Breast epithelium (tissue), 4 donors: Measurements from ENCODE around the gene USHBP1. TPM values are rescaled to one million over a fixed set of nuclear protein-coding genes. Genes with fewer than 3 reads are reported as not detected.

Source experiments
- DNase-seq, 2 donors: peaks; one replicate each; pipeline ENCODE4 v3.0.0-alpha.2; 2019; ENCODE audit warnings: low spot score in 2 of 2
- H3K27ac ChIP-seq, 2 donors: fragments of 200-600 bp; sonication (generic) in 1 of 2; one replicate each; pipeline ENCODE4 v1.5.1; 2016 to 2019; ENCODE audit warnings: mild to moderate bottlenecking in 1 of 2
- H3K27me3 ChIP-seq, 2 donors: fragments of 200-600 bp; sonication (generic) in 1 of 2; one replicate each; pipeline versions ENCODE4 v1.5.1 to v1.6.0; 2017 to 2019; ENCODE audit warnings: control low read depth in 1 of 2, mild to moderate bottlenecking in 1 of 2
- H3K36me3 ChIP-seq: fragments of 200-600 bp; one replicate; pipeline ENCODE4 v1.5.1; 2019
- H3K4me1 ChIP-seq, 2 donors: fragments of 200-600 bp; sonication (generic); one replicate each; pipeline ENCODE4 v1.5.1; 2016 to 2019; ENCODE audit warnings: control low read depth in 1 of 2
- H3K4me3 ChIP-seq, 3 donors: fragments of 200-600 bp; sonication (generic); 1 replicate in 2 of 3; 2 replicates in 1 of 3; pipeline ENCODE4 v1.5.1; 2016 to 2019; ENCODE audit warnings: mild to moderate bottlenecking in 3 of 3, moderate library complexity in 2 of 3
- H3K9me3 ChIP-seq, 2 donors: fragments of 200-600 bp; sonication (generic) in 1 of 2; one replicate each; pipeline ENCODE4 v1.5.1; 2016 to 2019; ENCODE audit warnings: control low read depth in 1 of 2
- CTCF ChIP-seq, 3 donors: fragments of 450-650 bp; IDR thresholded peaks; one replicate each; pipeline ENCODE4 v1.5.1; 2016 to 2017; ENCODE audit warnings: antibody characterized with exemption in 3 of 3, mild to moderate bottlenecking in 3 of 3, moderate library complexity in 3 of 3
- POLR2A ChIP-seq: fragments of 450-650 bp; IDR thresholded peaks from one replicate; pipeline ENCODE4 v1.6.1; 2016; ENCODE audit warnings: antibody characterized with exemption, mild to moderate bottlenecking, moderate library complexity
- POLR2AphosphoS5 ChIP-seq, 3 donors: sonication (generic); formaldehyde crosslinking; IDR thresholded peaks; one replicate each; pipeline ENCODE4 v1.6.1; 2017; ENCODE audit warnings: antibody characterized with exemption in 3 of 3
- intact Hi-C: fragments of 100-400 bp; cut with DNase I; formaldehyde crosslinking; loops from one replicate; pipeline ENCODE4 v1.15.1; 2023; ENCODE audit warnings: low total_unique reads
- total RNA-seq, 3 donors: library from RNA; depleted of rRNA; stranded (reverse); fragments of >200 nt; gene quantifications; one replicate each; pipeline ENCODE4 v1.1.0, GENCODE V29; 2016

The USHBP1 gene
- total RNA-seq, 3 donors from 2014 or later = 5.8 to 8.8 (median 7.0) TPM

- intact Hi-C loops = no loop called here
- no peak overlapping the region for H3K4me3 ChIP-seq
- H3K4me1 ChIP-seq = peaks cover 0 to 7% of the 10 kb centered on the region in 2 donors
- no peaks in the 10 kb centered on the region for H3K27me3 ChIP-seq
- peak overlapping the region; percentile 50 to 83 for H3K27ac ChIP-seq
- TF ChIP-seq POLR2AphosphoS5 (IDR thresholded peaks at IDR 0.05) (no peak), CTCF (IDR thresholded peaks at IDR 0.05) (no peak), POLR2A (no peak)
- H3K36me3 ChIP-seq = no peaks in the 10 kb centered on the region
- H3K9me3 ChIP-seq = no peaks in the 10 kb centered on the region
- DNase-seq = no peak
Observed at GRCh38 chr19:17236811-17237543, 27.6 kb downstream of the USHBP1 start.

GRCh38 chr19:17235971-17236777 lies 28.4 kb downstream of the USHBP1 start:
- peak overlapping the region; percentile 68 to 83 for H3K27ac ChIP-seq
- peaks cover 0 to 7% of the 10 kb centered on the region in 2 donors for H3K4me1 ChIP-seq

GRCh38 chr19:17235300-17235970 lies 29.1 kb downstream of the USHBP1 start:
- TF ChIP-seq POLR2A = no peak
- peak in 1 of 3 donors; percentile 37 for TF ChIP-seq CTCF (IDR thresholded peaks at IDR 0.05)
- TF ChIP-seq POLR2AphosphoS5 (IDR thresholded peaks at IDR 0.05) = no peak
- DNase-seq = peak; percentile 50 to 73
- Histone ChIP-seq H3K27ac (peak overlapping the region; percentile 68 to 83), H3K9me3 (no peaks in the 10 kb centered on the region), H3K4me3 (peak overlapping the region; percentile 47 to 86 (median 56)), H3K36me3 (no peaks in the 10 kb centered on the region), H3K27me3 (no peaks in the 10 kb centered on the region), H3K4me1 (peaks cover 0 to 7% of the 10 kb centered on the region in 2 donors)
- intact Hi-C loops = no loop called here

More at GRCh38 chr19:17235971-17236777, 28.4 kb downstream of the USHBP1 start:
- Histone ChIP-seq H3K27me3 (no peaks in the 10 kb centered on the region), H3K4me3 (peak overlapping the region; percentile 47 to 86 (median 56)), H3K36me3 (no peaks in the 10 kb centered on the region), H3K9me3 (no peaks in the 10 kb centered on the region)
- no peak for DNase-seq
- TF ChIP-seq CTCF (IDR thresholded peaks at IDR 0.05) = no peak
- TF ChIP-seq POLR2A = no peak
- no peak for TF ChIP-seq POLR2AphosphoS5 (IDR thresholded peaks at IDR 0.05)
- intact Hi-C loops = no loop called here

- DNase-seq = peak in 1 of 2 donors; percentile 45
- Histone ChIP-seq H3K27me3 (no peaks in the 10 kb centered on the region), H3K9me3 (no peaks in the 10 kb centered on the region), H3K36me3 (no peaks in the 10 kb centered on the region), H3K27ac (peak overlapping the region; percentile 68 to 83), H3K4me1 (peaks cover 0 to 7% of the 10 kb centered on the region in 2 donors), H3K4me3 (peak overlapping the region; percentile 47 to 86 (median 56))
- no peak for TF ChIP-seq CTCF (IDR thresholded peaks at IDR 0.05)
- TF ChIP-seq POLR2AphosphoS5 (IDR thresholded peaks at IDR 0.05) = no peak
- TF ChIP-seq POLR2A = no peak
- intact Hi-C loops = no loop called here
Observed at GRCh38 chr19:17234911-17235299, 29.6 kb downstream of the USHBP1 start.
